HepG2 (cell line): Measurements from ENCODE around the gene ALG9. TPM values are rescaled to one million over a fixed set of nuclear protein-coding genes. Genes with fewer than 3 reads are reported as not detected.

Experiments
- ARNT2 ChIP-seq: sonication (generic); formaldehyde crosslinking; IDR thresholded peaks from 2 replicates; pipeline ENCODE4 v1.8.0; 2022; ENCODE audit warnings: mild to moderate bottlenecking, low read depth, missing genetic modification reagents, moderate library complexity
- BRD4 ChIP-seq: sonication (generic); formaldehyde crosslinking; IDR thresholded peaks from 2 replicates; pipeline ENCODE4 v1.4.0; 2020; ENCODE audit warnings: missing genetic modification reagents
- ETS1 ChIP-seq: sonication (generic); formaldehyde crosslinking; IDR thresholded peaks from 2 replicates; pipeline ENCODE4 v1.4.0; 2020; ENCODE audit warnings: missing genetic modification reagents
- HOMEZ ChIP-seq: IDR thresholded peaks from 2 replicates; pipeline ENCODE4 v1.6.1; 2016; ENCODE audit warnings: low read depth
- HOXA5 ChIP-seq: sonication (generic); formaldehyde crosslinking; IDR thresholded peaks from 2 replicates; pipeline ENCODE4 v1.4.0; 2020; ENCODE audit warnings: missing genetic modification reagents
- PATZ1 ChIP-seq: sonication (generic); formaldehyde crosslinking; IDR thresholded peaks from 2 replicates; pipeline ENCODE4 v1.4.0; 2020; ENCODE audit warnings: missing genetic modification reagents
- SMAD3 ChIP-seq: sonication (generic); formaldehyde crosslinking; IDR thresholded peaks from 2 replicates; pipeline ENCODE4 v1.4.0; 2020; ENCODE audit warnings: missing genetic modification reagents
- TP53 ChIP-seq: sonication (generic); formaldehyde crosslinking; conservative IDR thresholded peaks from 2 replicates; pipeline ENCODE4 v1.4.0; 2020; ENCODE audit warnings: missing genetic modification reagents
- ZNF136 ChIP-seq: sonication (generic); formaldehyde crosslinking; IDR thresholded peaks from 2 replicates; pipeline ENCODE4 v1.8.1; 2022; ENCODE audit warnings: low read depth, mild to moderate bottlenecking, moderate library complexity, missing genetic modification reagents
- ZNF264 ChIP-seq: sonication (generic); formaldehyde crosslinking; IDR thresholded peaks from 2 replicates; pipeline ENCODE4 v1.4.0; 2020; ENCODE audit warnings: missing genetic modification reagents
- ZNF33B ChIP-seq: sonication (generic); formaldehyde crosslinking; IDR thresholded peaks from 2 replicates; pipeline ENCODE4 v1.5.1; 2020; ENCODE audit warnings: mild to moderate bottlenecking, missing genetic modification reagents
- ZNF574 ChIP-seq: sonication (generic); formaldehyde crosslinking; IDR thresholded peaks from 2 replicates; pipeline ENCODE4 v1.4.0; 2020; ENCODE audit warnings: missing genetic modification reagents
- ZNF598 ChIP-seq: sonication (generic); formaldehyde crosslinking; IDR thresholded peaks from 2 replicates; pipeline ENCODE4 v1.5.1; 2020; ENCODE audit warnings: mild to moderate bottlenecking, missing genetic modification reagents, borderline replicate concordance
- ZNF619 ChIP-seq: sonication (generic); formaldehyde crosslinking; IDR thresholded peaks from 2 replicates; pipeline ENCODE4 v1.4.0; 2020; ENCODE audit warnings: mild to moderate bottlenecking, missing genetic modification reagents
- ZNF670 ChIP-seq: sonication (generic); formaldehyde crosslinking; IDR thresholded peaks from 2 replicates; pipeline ENCODE4 v1.8.0; 2022; ENCODE audit warnings: mild to moderate bottlenecking, missing genetic modification reagents, borderline replicate concordance
- ZNF720 ChIP-seq: sonication (generic); formaldehyde crosslinking; IDR thresholded peaks from 2 replicates; pipeline ENCODE4 v1.4.0; 2020; ENCODE audit warnings: missing genetic modification reagents
- ZNF776 ChIP-seq: sonication (generic); formaldehyde crosslinking; IDR thresholded peaks from 2 replicates; pipeline ENCODE4 v1.4.0; 2020; ENCODE audit warnings: mild to moderate bottlenecking, missing genetic modification reagents
- ZNF784 ChIP-seq: sonication (generic); formaldehyde crosslinking; IDR thresholded peaks from 2 replicates; pipeline ENCODE4 v1.5.1; 2020; ENCODE audit warnings: missing genetic modification reagents, mild to moderate bottlenecking, borderline replicate concordance
- ZNF850 ChIP-seq: sonication (generic); formaldehyde crosslinking; conservative IDR thresholded peaks from 2 replicates; pipeline ENCODE4 v1.9.0; 2021; ENCODE audit warnings: mild to moderate bottlenecking, missing genetic modification reagents
- ZSCAN29 ChIP-seq: sonication (generic); formaldehyde crosslinking; conservative IDR thresholded peaks from 2 replicates; pipeline ENCODE4 v1.4.0; 2020; ENCODE audit warnings: mild to moderate bottlenecking, missing genetic modification reagents
- polyA plus RNA-seq, 8 experiments: library from polyadenylated mRNA; depleted of rRNA in 3 of 8; stranded (reverse) in 7 of 8; unstranded in 1 of 8; fragments of >200 nt; fragmentation: Illumina TruSeq in 4 of 8; extraction: Trizol in 4 of 8; gene quantifications; 2 replicates each; pipeline versions ENCODE4 v1.2.1 to v1.2.3, GENCODE V29; 2011 to 2016; ENCODE audit warnings: low read depth in 4 of 8, missing spikeins in 1 of 8, mixed read lengths in 1 of 8; ENCODE audit not compliant: insufficient read depth in 1 of 8
- total RNA-seq, 5 experiments: library from RNA; depleted of rRNA; stranded (reverse); fragments of >200 nt; fragmentation: Illumina TruSeq; extraction: Trizol; gene quantifications; 2 replicates each; pipeline ENCODE4 v1.2.3, GENCODE V29; 2016; ENCODE audit warnings: low read depth in 1 of 5

The ALG9 gene
- total and polyA plus RNA-seq, 2 of the 13 experiments (the other 11 are each of a cell fraction or from before 2014, with no cell fraction given), result 39.4 to 40.6 TPM

- TF ChIP-seq TP53 (CRISPR knock-in tag) (no peak), HOXA5 (CRISPR knock-in tag) (peak; percentile 61; the same call in 1 of the 2 replicates), ZNF574 (CRISPR knock-in tag) (peak; percentile 60), ZNF720 (CRISPR knock-in tag) (no peak), BRD4 (CRISPR knock-in tag) (no peak), ZNF33B (peak; percentile 75; the same call in 1 of the 2 replicates), HOMEZ (CRISPR knock-in tag) (no peak), ZNF784 (0 out of 2 replicates have a peak, but pooled peaks have one; percentile 74), ZNF136 (no peak), ETS1 (CRISPR knock-in tag) (no peak), ZNF619 (CRISPR knock-in tag) (no peak), SMAD3 (0 out of 2 replicates have a peak, but pooled peaks have one; percentile 39), ZNF598 (CRISPR knock-in tag) (peak; percentile 75; the same call in 1 of the 2 replicates), ZNF264 (CRISPR knock-in tag) (0 out of 2 replicates have a peak, but pooled peaks have one; percentile 25), ZNF776 (CRISPR knock-in tag) (0 out of 2 replicates have a peak, but pooled peaks have one; percentile 36), ZNF850 (0 out of 2 replicates have a peak, but pooled peaks have one; percentile 5), ARNT2 (CRISPR knock-in tag) (peak; percentile 73; the same call in 1 of the 2 replicates), ZNF670 (CRISPR knock-in tag) (no peak), PATZ1 (CRISPR knock-in tag) (peak; percentile 17; the same call in 1 of the 2 replicates), ZSCAN29 (CRISPR knock-in tag) (0 out of 2 replicates have a peak, but pooled peaks have one; percentile 21)
Measured at GRCh38 chr11:111765984-111766833, 105.2 kb downstream of the ALG9 start, which contains the start of gene PPP2R1B (continued).
